ENCODE data around the gene RO60. TPM values are rescaled to one million over a fixed set of nuclear protein-coding genes. Genes with fewer than 3 reads are reported as not detected.
A peak's percentile ranks its signal among the peaks of the same experiment; 100 is the strongest.

RO60 gene
- total and polyA plus RNA-seq, 4 experiments from 2014 or later = 75.2 to 133 (median 89.1) TPM

DNA sequence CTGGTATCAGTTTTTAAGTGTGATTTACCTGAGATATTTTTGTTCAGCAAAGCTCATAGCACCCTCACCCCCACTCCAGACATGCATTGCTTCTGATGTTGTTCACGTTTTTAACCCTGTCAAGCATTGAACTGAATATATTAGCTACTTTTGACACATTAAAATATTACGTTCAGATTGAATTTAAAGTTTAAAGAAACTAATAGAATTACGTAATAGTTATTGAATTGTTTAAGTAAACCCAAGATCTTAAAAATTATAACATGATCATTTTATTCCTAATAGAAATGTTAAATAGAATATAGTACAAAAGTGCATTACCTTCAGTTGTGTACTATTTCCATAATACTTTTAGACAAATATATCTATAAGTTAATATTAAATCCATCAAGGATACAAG is 26.9 kb downstream of the RO60 start:
- H3K4me1 ChIP-seq (ENCODE audit: insufficient read depth, low read length) = no peaks in the 10 kb centered on the region
- H3K4me1 Mint-ChIP-seq = peaks cover 0 to 6% (median 0%) of the 10 kb centered on the region in 4 donors
- CTCF ChIA-PET (ENCODE audit: partially characterized antibody) = no interaction called here
- H3K27ac ChIP-seq (ENCODE audit: low read depth, low read length) = no peak overlapping the region
- no peaks in the 10 kb centered on the region for H3K27me3 Mint-ChIP-seq
- no peak overlapping the region for H3K4me3 ChIP-seq (ENCODE audit: low read length in 2 of 2)
- H3K27ac Mint-ChIP-seq = peak overlapping the region in 1 of 7 donors; percentile 22
- H3K27me3 ChIP-seq (ENCODE audit: insufficient read depth, low read length) = no peaks in the 10 kb centered on the region
- H3K4me3 Mint-ChIP-seq = no peak overlapping the region
- peaks cover 26% of the 10 kb centered on the region for H3K36me3 ChIP-seq (ENCODE audit: insufficient read depth, low read length)
- intact Hi-C loops (cut with micrococcal nuclease) = no loop called here
- POLR2A ChIA-PET (ENCODE audit: partially characterized antibody) = no interaction called here
- no peak for DNase-seq
- H3K9me3 ChIP-seq (ENCODE audit: control insufficient read depth in 1 of 2, low read length in 2 of 2) = no peaks in the 10 kb centered on the region
- no peaks in the 10 kb centered on the region for H3K9me3 Mint-ChIP-seq
- peaks cover 42 to 45% of the 10 kb centered on the region in 2 donors for H3K36me3 Mint-ChIP-seq

DNA sequence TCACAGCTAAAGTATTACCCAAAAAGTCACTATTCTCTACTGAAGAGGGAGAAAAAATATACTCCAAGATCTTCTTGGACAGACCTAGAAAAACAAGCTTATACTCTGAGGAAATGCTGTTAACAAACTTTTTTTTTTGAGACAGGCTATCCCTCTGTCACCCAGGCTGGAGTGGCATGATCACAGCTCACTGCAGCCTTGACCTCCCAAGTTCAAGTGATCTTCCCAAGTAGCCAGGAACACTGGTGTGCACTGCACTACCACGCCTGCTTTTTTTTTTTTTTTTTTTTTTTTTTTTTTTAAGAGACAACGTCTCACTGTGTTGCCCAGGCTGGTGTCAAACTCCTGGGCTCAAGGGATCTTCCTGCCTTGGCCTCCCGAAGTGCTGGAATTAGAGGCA is 28.5 kb downstream of the RO60 start:
- intact Hi-C loops (cut with micrococcal nuclease) = no loop called here
- H3K4me3 ChIP-seq (ENCODE audit: low read length in 2 of 2) = no peak overlapping the region
- Mint-ChIP-seq H3K4me1 (peaks cover 0 to 6% (median 0%) of the 10 kb centered on the region in 4 donors), H3K9me3 (no peaks in the 10 kb centered on the region), H3K27ac (peak overlapping the region in 1 of 7 donors; percentile 65), H3K36me3 (peaks cover 29 to 38% of the 10 kb centered on the region in 2 donors), H3K27me3 (no peaks in the 10 kb centered on the region), H3K4me3 (no peak overlapping the region)
- ChIA-PET POLR2A (ENCODE audit: partially characterized antibody) (interaction anchor here (1.1 kb wide), 1 partner anchor 30 kb away, joined by 3 read pairs; no protein-coding TSS in a partner anchor), CTCF (ENCODE audit: partially characterized antibody) (no interaction called here)
- no peak overlapping the region for H3K27ac ChIP-seq (ENCODE audit: low read depth, low read length)
- H3K4me1 ChIP-seq (ENCODE audit: insufficient read depth, low read length) = no peaks in the 10 kb centered on the region
- H3K9me3 ChIP-seq (ENCODE audit: control insufficient read depth in 1 of 2, low read length in 2 of 2) = no peaks in the 10 kb centered on the region
- no peaks in the 10 kb centered on the region for H3K27me3 ChIP-seq (ENCODE audit: insufficient read depth, low read length)
- DNase-seq = no peak
- H3K36me3 ChIP-seq (ENCODE audit: insufficient read depth, low read length) = peaks cover 18% of the 10 kb centered on the region

DNA sequence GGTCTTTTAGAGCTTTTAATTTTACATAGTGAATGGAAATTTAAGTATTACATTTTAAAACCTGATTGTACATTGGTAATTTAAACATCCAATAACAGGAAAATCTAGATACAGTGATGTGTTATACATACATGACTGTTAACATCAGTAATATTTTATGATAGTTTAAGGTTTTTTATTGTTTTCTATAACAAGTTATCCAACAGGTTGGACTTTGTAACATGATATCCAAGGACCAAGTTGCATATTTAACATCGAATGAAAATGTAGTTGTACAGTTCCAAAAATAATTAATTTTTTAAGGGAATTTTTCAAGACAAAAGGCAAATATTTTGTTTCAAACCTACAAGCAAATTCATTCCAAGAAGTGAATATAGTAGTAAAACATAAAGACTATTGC is 31.5 kb downstream of the RO60 start:
- POLR2A ChIA-PET (ENCODE audit: partially characterized antibody) = no interaction called here
- H3K36me3 ChIP-seq (ENCODE audit: insufficient read depth, low read length) = peaks cover 6% of the 10 kb centered on the region
- CTCF ChIA-PET (ENCODE audit: partially characterized antibody) = no interaction called here

DNA sequence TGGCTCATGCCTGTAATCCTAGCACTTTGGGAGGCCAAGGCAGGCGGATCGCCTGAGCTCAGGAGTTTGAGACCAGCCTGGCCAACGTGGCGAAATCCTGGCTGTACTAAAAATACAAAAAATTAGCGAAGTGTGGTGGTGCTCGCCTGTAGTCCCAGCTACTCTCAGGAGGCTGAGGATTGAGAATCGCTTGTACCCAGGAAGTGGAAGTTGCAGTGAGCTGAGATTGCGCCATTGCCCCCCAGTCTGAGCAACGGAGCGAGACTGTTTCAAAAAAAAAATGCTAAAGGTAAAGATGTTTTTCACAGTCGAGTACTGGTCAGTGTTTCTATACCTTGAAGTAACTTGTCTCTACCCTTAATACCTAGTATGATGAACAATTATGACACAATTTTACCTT is 34.7 kb downstream of the RO60 start:
- Histone ChIP-seq H3K36me3 (ENCODE audit: insufficient read depth, low read length) (peaks cover 9% of the 10 kb centered on the region), H3K4me1 (ENCODE audit: insufficient read depth, low read length) (no peaks in the 10 kb centered on the region), H3K27me3 (ENCODE audit: insufficient read depth, low read length) (no peaks in the 10 kb centered on the region), H3K9me3 (ENCODE audit: control insufficient read depth in 1 of 2, low read length in 2 of 2) (no peaks in the 10 kb centered on the region), H3K27ac (ENCODE audit: low read depth, low read length) (no peak overlapping the region), H3K4me3 (ENCODE audit: low read length in 2 of 2) (no peak overlapping the region)
- Mint-ChIP-seq H3K4me3 (no peak overlapping the region), H3K27ac (peak overlapping the region in 3 of 7 donors; percentile 16 to 36 (median 25)), H3K36me3 (peaks cover 26 to 50% of the 10 kb centered on the region in 2 donors), H3K4me1 (peaks cover 4 to 12% (median 8%) of the 10 kb centered on the region in 4 donors), H3K27me3 (no peaks in the 10 kb centered on the region), H3K9me3 (no peaks in the 10 kb centered on the region)
- intact Hi-C loops (cut with micrococcal nuclease) = no loop called here
- ChIA-PET POLR2A (ENCODE audit: partially characterized antibody) (no interaction called here), CTCF (ENCODE audit: partially characterized antibody) (no interaction called here)
- DNase-seq = no peak

More for the DNA sequence above, 31.5 kb downstream of the RO60 start:
- no peaks in the 10 kb centered on the region for H3K27me3 Mint-ChIP-seq
- no peak overlapping the region for H3K27ac ChIP-seq (ENCODE audit: low read depth, low read length)
- H3K4me3 ChIP-seq (ENCODE audit: low read length in 2 of 2) = no peak overlapping the region
- H3K36me3 Mint-ChIP-seq = peaks cover 11 to 32% of the 10 kb centered on the region in 2 donors
- no peaks in the 10 kb centered on the region for H3K27me3 ChIP-seq (ENCODE audit: insufficient read depth, low read length)
- no peaks in the 10 kb centered on the region for H3K9me3 Mint-ChIP-seq
- no peaks in the 10 kb centered on the region for H3K9me3 ChIP-seq (ENCODE audit: control insufficient read depth in 1 of 2, low read length in 2 of 2)
- DNase-seq = no peak
- H3K4me1 Mint-ChIP-seq = peaks cover 0 to 2% (median 0%) of the 10 kb centered on the region in 4 donors
- H3K4me3 Mint-ChIP-seq = no peak overlapping the region
- peak overlapping the region in 1 of 7 donors; percentile 11 for H3K27ac Mint-ChIP-seq
- H3K4me1 ChIP-seq (ENCODE audit: insufficient read depth, low read length) = no peaks in the 10 kb centered on the region
- intact Hi-C loops (cut with micrococcal nuclease) = no loop called here

DNA sequence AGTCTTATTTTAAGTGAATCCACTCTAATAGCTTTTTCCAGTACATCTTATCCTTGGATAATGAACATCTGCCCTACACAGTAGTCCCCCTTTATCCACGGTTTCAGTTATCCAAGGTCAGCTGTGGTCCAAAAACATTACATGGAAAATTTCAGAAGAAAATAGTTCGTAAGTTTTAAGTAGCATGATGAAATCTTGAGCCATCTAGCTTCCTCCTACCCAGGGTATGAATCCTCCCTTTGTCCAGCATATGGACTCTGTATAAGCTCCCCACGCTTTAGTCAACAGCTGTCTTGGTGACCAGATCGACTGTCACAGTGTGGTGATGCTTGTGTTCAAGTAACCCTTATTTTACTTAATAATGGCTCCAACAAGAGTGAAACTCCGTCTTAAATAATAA is 43.2 kb downstream of the RO60 start:
- CTCF ChIA-PET (ENCODE audit: partially characterized antibody) = no interaction called here
- POLR2A ChIA-PET (ENCODE audit: partially characterized antibody) = interaction anchor here (5.8 kb wide), 1 partner anchor 19 kb away, joined by 44 read pairs; the partner anchor contains the start of gene CDC73
- Histone ChIP-seq H3K27ac (ENCODE audit: low read depth, low read length) (no peak overlapping the region), H3K27me3 (ENCODE audit: insufficient read depth, low read length) (no peaks in the 10 kb centered on the region), H3K4me3 (ENCODE audit: low read length in 2 of 2) (no peak overlapping the region), H3K9me3 (ENCODE audit: control insufficient read depth in 1 of 2, low read length in 2 of 2) (no peaks in the 10 kb centered on the region), H3K4me1 (ENCODE audit: insufficient read depth, low read length) (peaks cover 18% of the 10 kb centered on the region), H3K36me3 (ENCODE audit: insufficient read depth, low read length) (peaks cover 8% of the 10 kb centered on the region)
- Mint-ChIP-seq H3K27ac (peak overlapping the region in 2 of 7 donors; percentile 30 to 57), H3K4me1 (peaks cover 22 to 34% (median 27%) of the 10 kb centered on the region in 4 donors), H3K27me3 (no peaks in the 10 kb centered on the region), H3K9me3 (no peaks in the 10 kb centered on the region), H3K36me3 (peaks cover 8 to 27% of the 10 kb centered on the region in 2 donors), H3K4me3 (no peak overlapping the region)
- no peak for DNase-seq
- intact Hi-C loops (cut with micrococcal nuclease) = no loop called here

DNA sequence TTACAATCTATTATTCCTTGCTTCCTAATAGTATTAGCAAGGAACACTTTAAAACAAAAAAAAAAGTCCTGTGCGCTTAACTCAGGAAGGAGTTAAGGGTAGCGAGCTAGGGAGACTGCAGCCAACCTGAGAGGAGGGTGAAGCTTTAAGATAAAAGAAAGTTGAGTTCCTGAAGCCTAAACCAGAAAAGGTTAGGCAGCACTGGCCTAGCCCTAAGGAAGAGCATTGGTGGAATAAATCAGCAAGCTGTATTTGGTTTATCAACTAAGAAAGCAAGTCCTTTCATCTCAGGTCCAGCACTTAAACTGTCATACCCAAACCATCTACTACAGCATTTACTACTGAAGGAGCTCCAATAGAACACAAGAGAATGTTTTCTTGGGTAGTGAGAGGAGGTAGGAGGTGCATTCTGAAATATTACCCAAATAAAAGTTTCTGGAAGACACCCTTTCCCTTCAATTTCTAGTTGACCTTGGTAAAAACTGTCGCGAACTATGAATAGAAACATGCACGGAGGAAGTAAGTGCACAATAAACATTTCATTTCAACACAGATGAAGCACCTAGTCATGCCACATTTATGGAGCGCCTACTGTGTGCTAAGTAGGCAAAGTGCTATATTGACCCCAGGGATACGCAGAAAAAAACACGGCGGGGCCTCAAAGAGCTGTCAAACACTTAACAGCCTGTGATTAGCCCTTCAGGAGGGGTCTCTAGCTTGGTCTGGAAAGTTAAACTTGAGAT is 44.5 kb downstream of the RO60 start:
- Mint-ChIP-seq H3K27me3 (no peaks in the 10 kb centered on the region), H3K4me1 (peaks cover 19 to 30% (median 24%) of the 10 kb centered on the region in 4 donors), H3K9me3 (no peaks in the 10 kb centered on the region), H3K4me3 (peak overlapping the region; percentile 94 to 98 (median 95)), H3K27ac (peak overlapping the region in 5 of 7 donors; percentile 55 to 93 (median 80)), H3K36me3 (peaks cover 3 to 20% of the 10 kb centered on the region in 2 donors)
- H3K4me3 ChIP-seq (ENCODE audit: low read length in 2 of 2) = peak overlapping the region; percentile 65 to 94
- peaks cover 18% of the 10 kb centered on the region for H3K4me1 ChIP-seq (ENCODE audit: insufficient read depth, low read length)
- H3K27ac ChIP-seq (ENCODE audit: low read depth, low read length) = peak overlapping the region; percentile 59
- H3K27me3 ChIP-seq (ENCODE audit: insufficient read depth, low read length) = no peaks in the 10 kb centered on the region
- H3K36me3 ChIP-seq (ENCODE audit: insufficient read depth, low read length) = peaks cover 8% of the 10 kb centered on the region
- DNase-seq = no peak
- ChIA-PET CTCF (ENCODE audit: partially characterized antibody) (interaction anchor here (1.0 to 2.3 kb wide), 3 partner anchors 18 to 45 kb away, joined by 3 to 10 read pairs (median 8); partner anchors contain the start of genes CDC73, RO60 and UCHL5), POLR2A (ENCODE audit: partially characterized antibody) (interaction anchor here (0.6 to 5.8 kb wide), 6 partner anchors 18 to 1186 kb away, joined by 3 to 44 read pairs (median 6); partner anchors contain the start of genes CDC73, RO60 and UCHL5)
- intact Hi-C loops (cut with micrococcal nuclease) = no loop called here
- H3K9me3 ChIP-seq (ENCODE audit: control insufficient read depth in 1 of 2, low read length in 2 of 2) = no peaks in the 10 kb centered on the region

DNA sequence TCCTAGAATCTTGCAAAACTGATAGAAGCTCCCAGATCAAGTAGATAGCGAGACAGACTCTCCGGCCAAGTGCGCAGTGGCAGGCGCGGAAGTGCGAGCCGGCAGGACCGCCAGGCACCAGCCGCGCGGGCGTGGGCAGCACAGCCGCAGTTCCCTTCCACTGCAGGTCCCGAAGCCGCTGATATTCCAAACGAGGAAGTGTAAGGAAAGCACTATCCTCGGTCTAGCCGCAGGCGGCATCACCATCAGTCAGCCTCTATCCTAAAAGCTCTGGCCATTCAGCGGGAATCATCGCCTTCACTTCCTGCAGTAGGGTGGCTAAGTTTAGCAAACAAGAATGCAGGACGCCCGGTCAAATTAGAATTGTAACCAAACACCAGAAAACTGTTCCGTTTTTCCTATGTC is 45.1 kb downstream of the RO60 start:
- intact Hi-C loops (cut with micrococcal nuclease) = no loop called here
- Mint-ChIP-seq H3K27ac (peak overlapping the region in 6 of 7 donors; percentile 61 to 95 (median 90)), H3K4me1 (peaks cover 19 to 30% (median 24%) of the 10 kb centered on the region in 4 donors), H3K4me3 (peak overlapping the region; percentile 94 to 98 (median 95)), H3K36me3 (peaks cover 3 to 14% of the 10 kb centered on the region in 2 donors), H3K27me3 (no peaks in the 10 kb centered on the region), H3K9me3 (no peaks in the 10 kb centered on the region)
- ChIA-PET POLR2A (ENCODE audit: partially characterized antibody) (interaction anchor here (1.0 to 5.8 kb wide), 5 partner anchors 17 to 1185 kb away, joined by 3 to 44 read pairs (median 7); partner anchors contain the start of genes CDC73, RO60 and UCHL5), CTCF (ENCODE audit: partially characterized antibody) (interaction anchor here (1.8 to 2.3 kb wide), 2 partner anchors 17 to 46 kb away, joined by 8 to 10 read pairs; partner anchors contain the start of genes CDC73, RO60 and UCHL5)
- Histone ChIP-seq H3K27ac (ENCODE audit: low read depth, low read length) (peak overlapping the region; percentile 59), H3K27me3 (ENCODE audit: insufficient read depth, low read length) (no peaks in the 10 kb centered on the region), H3K4me3 (ENCODE audit: low read length in 2 of 2) (peak overlapping the region; percentile 65 to 94), H3K4me1 (ENCODE audit: insufficient read depth, low read length) (peaks cover 18% of the 10 kb centered on the region), H3K36me3 (ENCODE audit: insufficient read depth, low read length) (peaks cover 4% of the 10 kb centered on the region), H3K9me3 (ENCODE audit: control insufficient read depth in 1 of 2, low read length in 2 of 2) (no peaks in the 10 kb centered on the region)
- peak in 3 of 5 donors; percentile 11 to 40 (median 25) for DNase-seq

Data from CD4-positive, alpha-beta memory T cell (primary cell).